GM18951 (cell line): ENCODE results near the gene PSMD12.

Experiments used
- POLR2A ChIP-seq: IDR thresholded peaks from 4 replicates; pipeline ENCODE4 v1.6.1; 2011; ENCODE audit warnings: mild to moderate bottlenecking; ENCODE audit not compliant: insufficient read length, insufficient read depth; ENCODE audit errors: extremely low read depth
- in situ Hi-C: fragments of 300-500 bp; cut with MboI; formaldehyde crosslinking; loops from one replicate; pipeline ENCODE4 v1.12.0; 2022; ENCODE audit warnings: low sequenced_read_pairs, mixed read lengths, inconsistent platforms; ENCODE audit not compliant: unreplicated experiment

PSMD12 gene

GRCh38 chr17:67378454-67379250 lies 12.3 kb upstream of the PSMD12 start:
- TF ChIP-seq POLR2A: peak; percentile 40
- in situ Hi-C loops: loop anchor here (10.0 kb wide), 2 partner anchors 236 to 316 kb away; no protein-coding TSS in a partner anchor

DNA sequence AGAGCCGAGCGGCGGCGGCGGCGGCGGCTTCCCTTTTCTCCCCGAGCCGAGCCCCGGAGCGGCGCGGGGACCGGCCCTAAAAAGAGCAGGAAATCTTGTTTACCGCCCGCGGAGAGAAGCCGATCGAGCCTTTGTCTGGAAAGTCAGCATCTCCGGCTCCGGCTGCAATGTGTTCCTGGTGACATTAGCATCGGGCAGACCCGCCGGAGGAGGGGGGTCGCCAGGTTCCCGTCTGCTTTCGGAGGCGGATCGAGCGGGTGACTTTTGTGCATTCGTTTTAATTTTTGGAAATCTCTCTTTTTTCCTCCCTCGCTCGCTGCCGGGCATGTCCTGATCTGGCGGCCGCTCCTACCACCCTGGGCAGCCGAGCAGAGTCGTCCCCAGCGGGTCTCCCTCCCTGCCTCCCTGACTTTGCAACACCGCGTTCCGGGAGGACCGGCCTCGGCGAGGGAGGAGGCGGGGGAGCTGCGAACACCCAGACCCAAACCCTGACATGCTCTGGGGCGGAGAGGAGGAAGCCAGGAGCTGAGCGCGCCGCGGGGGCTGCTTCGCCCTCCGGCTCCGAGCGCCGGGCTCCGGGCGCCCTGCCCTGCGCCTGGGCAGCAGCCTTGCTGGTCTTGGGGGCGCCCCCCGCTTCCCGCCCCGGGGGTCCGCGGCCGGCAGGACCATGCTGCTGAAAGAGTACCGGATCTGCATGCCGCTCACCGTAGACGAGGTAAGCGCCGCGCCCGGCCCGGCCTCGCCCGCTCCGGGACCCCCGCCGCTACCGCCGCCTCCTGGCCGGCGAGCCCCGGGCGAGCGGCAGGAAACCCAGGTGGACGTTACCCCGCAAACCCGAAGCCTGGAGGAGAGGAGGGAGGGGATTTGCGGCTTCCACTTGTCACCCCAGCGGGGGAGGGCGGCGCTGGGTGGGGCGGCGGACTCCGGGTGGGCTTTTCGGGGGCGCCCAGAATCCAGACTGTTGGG lies 11.4 kb upstream of the PSMD12 start:
- in situ Hi-C loops: loop anchor here (10.0 kb wide), 2 partner anchors 237 to 317 kb away; no protein-coding TSS in a partner anchor

DNA sequence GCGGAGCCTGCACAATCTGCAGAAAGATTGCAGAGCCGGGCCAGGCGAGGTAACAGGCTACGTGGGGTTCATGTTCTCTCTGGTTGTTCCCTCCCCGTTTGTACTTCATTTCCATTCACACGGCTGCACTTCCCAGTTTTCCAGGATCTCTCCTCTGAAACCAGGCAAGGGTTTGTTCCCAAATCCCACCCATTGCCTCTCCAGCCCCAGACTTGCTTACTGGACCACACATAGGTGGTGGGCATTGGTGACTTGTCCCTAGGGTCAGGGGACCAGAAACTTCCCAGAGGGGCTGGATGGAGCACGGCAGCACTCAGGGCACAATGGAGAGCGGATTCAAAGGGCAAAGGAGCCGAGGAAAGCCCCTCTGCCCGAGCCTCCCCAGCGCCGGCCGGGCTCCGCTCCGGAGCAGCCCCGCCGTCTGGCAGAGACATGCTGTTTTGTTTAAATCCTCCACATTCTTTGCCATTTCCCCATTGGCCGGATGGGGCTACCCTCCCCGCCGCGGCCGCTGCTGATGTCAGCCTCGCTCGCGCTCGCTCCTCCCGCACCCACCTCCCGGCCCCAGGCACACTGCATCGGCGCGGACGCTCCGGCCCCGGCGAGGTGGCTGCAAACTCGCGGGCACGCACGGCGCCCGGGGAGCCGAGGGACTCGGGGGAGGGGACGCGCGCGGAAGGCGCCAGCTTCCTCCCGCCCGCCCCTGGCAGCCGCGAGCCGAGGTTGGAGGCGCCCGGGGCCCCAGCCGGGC lies 10.5 kb upstream of the PSMD12 start, which contains the start of gene PITPNC1:
Gene PITPNC1, plus strand, starts transcription at position 545 of the 751 bp plus-strand sequence.
- TF ChIP-seq POLR2A: peak; percentile 62
- in situ Hi-C loops: loop anchor here (10.0 kb wide), 2 partner anchors 238 to 318 kb away; no protein-coding TSS in a partner anchor

More for the DNA sequence above, 11.4 kb upstream of the PSMD12 start:
- no peak for TF ChIP-seq POLR2A

DNA sequence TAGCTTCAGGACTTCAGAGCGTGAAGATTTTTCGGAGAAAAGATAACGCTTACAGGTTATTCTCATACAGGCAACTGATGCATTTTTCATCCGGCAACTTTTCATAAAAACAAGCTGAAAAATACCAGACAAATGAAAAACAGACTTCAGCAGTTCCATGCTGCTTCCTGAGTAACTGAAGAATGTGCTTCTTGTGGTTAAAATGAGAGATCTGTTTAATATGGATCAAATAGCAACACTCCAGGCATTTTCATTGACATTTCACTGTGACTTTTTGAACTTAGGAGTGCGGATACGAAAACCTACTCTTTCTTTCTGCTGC lies 10.0 kb upstream of the PSMD12 start:
- no peak for TF ChIP-seq POLR2A
- in situ Hi-C loops: loop anchor here (10.0 kb wide), 2 partner anchors 238 to 318 kb away; no protein-coding TSS in a partner anchor

DNA sequence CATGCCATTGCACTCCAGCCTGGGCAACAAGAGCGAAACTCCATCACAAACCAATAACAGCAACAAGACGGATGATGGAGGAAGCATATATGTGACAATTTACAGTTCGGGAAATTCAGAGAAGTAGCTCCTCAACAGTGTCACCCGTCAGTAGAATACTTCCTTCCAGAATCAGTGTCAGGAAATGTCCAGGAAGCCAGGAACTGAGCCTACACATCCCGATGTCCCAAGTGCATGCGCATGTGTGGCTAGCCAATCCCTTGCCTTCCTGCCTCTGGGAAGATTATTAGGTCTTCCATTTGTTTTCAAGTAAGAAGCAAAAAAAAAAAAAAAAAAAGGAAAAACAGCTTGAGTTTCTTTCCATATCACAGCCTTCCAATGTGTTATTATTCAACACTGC lies 9.3 kb upstream of the PSMD12 start:
- in situ Hi-C loops: loop anchor here (10.0 kb wide), 2 partner anchors 239 to 319 kb away; no protein-coding TSS in a partner anchor
- no peak for TF ChIP-seq POLR2A

DNA sequence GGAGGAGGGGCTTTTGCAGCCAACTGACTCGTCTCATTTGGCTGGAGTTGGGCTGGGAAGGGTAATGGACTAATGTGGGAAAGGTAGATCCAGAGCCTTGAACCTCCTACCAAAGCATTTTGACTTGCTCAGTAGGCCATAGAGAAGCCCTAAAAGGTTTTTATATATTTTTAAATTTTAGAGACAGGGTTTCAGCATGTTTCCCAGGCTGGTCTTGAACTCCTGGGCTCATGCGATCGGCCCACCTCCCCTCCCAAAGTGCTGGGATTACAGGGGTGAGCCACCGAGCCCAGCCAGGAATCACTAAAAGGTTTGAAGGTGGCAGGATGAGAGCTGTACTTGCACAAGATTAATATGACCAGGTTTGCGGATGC lies 8.7 kb upstream of the PSMD12 start:
- TF ChIP-seq POLR2A: no peak
- in situ Hi-C loops: loop anchor here (10.0 kb wide), 2 partner anchors 240 to 320 kb away; no protein-coding TSS in a partner anchor

DNA sequence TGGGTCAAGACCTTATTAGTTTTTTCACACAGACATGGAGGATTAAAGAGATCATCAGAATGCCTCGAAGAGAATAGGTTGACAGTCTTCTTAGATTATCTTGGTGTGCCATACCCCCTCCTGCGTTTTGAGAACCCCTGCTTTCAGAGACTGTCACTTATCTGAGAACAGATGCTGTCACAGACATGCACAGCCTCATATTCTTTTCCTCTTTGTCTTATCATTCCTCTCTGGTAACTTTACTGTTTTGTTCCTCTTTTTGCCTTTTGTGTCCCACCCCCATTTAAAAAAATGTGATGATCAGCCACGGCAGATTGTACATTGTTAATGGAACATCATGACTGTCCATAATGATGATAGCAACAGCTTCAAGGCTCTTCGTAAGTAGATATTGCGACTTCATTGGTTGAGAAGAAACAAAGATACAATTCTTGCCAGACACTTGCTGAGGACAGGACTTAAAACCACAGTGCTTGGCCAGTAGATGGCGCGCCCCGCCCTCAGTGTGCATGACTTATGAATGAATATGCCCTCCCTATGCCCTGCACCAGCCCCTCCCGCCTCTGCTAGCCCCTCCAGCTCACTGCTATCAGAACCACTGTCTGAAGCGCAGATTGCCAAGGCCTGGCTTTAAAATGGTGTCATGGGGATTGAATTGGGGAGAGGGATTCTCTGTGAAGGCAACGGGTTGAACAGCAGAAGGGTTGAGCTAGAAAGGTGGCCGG lies 8.1 kb upstream of the PSMD12 start:
- in situ Hi-C loops: loop anchor here (10.0 kb wide), 2 partner anchors 240 to 320 kb away; no protein-coding TSS in a partner anchor
- TF ChIP-seq POLR2A: no peak

DNA sequence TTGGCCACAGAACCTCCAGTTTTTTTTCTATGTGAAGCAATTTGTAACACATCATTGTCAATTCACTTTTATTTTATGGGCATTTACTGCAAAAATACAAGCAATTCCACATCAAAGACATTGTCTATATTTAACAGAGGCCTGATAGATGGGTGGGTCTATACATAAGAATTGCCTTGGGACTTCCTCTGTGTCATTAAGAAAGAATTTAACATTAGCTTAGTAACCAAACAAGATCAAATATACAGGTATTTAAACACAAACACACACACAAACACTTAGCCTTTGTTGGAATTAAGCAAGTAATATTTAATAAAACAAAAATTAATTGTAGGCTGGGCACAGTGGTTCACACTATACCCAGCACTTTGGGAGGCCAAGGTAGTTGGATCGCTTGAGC lies 6.4 kb upstream of the PSMD12 start:
- no peak for TF ChIP-seq POLR2A
- in situ Hi-C loops: loop anchor here (10.0 kb wide), 2 partner anchors 242 to 322 kb away; no protein-coding TSS in a partner anchor

DNA sequence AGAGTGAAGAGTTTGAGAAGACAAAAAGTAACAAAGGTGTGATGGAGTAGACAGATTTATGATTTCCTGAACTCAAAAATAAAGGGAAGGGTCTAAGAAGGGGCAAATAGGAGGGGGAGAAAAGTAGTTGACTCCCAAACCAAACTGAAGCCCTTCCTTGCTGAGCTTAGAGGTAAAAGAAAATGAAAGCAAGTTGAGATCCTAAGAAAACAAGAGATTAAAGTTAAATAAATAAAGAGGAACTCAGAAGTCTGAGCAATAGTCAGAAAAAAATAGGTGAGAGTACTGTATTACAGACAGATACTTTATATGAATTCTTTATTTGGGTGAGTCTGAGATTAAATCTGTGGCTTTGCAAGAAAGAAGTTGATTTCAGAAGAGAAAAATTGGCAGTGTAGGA lies 3.3 kb upstream of the PSMD12 start:
- in situ Hi-C loops: loop anchor here (10.0 kb wide), 2 partner anchors 245 to 325 kb away; no protein-coding TSS in a partner anchor
- TF ChIP-seq POLR2A: no peak

DNA sequence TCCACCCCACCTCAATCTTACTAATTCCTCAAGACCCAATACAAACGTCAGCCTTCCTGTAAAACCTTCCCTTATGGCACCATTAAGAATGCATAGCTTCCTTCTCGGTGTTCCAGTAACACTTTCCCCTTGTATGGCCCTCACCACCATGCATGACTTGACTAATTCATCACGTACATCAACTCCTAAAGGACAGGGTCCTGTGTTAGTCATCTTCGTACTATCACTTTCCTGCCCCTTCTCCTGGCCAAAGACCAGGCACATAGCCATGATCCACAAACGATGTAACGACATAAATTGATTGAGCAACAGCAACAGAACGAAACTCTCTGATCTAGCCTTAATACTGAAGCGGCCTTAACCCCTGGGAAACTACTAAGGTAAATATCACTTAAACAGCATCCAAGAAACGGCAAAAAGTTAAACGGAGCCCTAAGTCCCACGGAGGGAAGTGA lies 612 bp downstream of the PSMD12 start:
- in situ Hi-C loops: no loop called here
- TF ChIP-seq POLR2A: no peak

DNA sequence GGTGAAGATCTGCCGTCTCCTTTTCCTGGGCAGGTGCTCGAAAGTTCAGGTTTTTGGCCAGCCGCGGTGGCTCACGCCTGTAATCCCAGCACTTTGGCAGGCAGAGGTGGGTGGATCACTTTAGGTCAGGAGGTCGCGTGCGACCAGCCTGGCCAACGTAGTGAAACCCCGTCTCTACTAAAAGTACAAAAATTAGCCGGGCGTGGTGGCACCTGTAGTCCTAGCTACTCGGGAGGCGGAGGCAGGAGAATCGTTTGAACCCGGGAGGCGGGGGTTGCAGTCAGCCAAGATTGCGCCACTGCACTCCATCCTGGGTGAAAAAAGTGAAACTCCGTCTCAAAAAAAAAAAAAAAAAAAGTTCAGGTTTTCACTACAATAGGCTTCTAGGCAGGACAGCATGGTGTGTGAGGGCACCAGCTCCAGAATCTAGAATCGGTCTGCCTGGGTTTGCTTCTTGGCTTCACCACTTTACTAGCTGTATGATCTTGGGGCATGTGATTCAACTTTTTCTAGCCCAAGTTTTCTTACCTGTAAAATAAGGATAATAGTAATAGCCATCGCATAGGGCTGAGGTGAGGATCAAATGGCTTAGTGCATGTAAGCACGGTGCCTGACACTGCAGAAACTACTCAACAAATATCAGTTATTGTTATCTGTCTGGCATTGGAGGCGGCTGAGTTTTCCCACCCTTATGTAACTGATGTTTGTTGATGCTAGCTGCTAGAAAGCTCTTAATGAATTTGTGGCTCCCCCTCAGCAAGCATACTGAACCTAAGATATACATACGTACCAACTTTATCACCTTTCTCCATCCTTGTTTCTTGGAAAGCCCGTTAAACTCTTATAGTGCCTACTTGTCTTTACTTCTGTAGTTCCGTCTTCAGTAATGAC lies 1.3 kb downstream of the PSMD12 start:
- no peak for TF ChIP-seq POLR2A
- in situ Hi-C loops: no loop called here
